ENCODE data around the gene KCNMA1.

KCNMA1 gene

GRCh38 chr10:77383861-77384553 lies 253.6 kb downstream of the KCNMA1 start:
- no peak for DNase-seq

- no peak for DNase-seq
Observed at GRCh38 chr10:77381750-77382149, 255.9 kb downstream of the KCNMA1 start.

- no peak for DNase-seq
Observed at GRCh38 chr10:77380723-77381122, 256.9 kb downstream of the KCNMA1 start.

- DNase-seq: no peak
Observed at GRCh38 chr10:77380191-77380590, 257.4 kb downstream of the KCNMA1 start.

- no peak for DNase-seq
Observed at GRCh38 chr10:77378366-77379349, 258.9 kb downstream of the KCNMA1 start.

- no peak for DNase-seq
Observed at GRCh38 chr10:77377678-77378352, 259.8 kb downstream of the KCNMA1 start.

GRCh38 chr10:77377034-77377433 lies 260.6 kb downstream of the KCNMA1 start:
- DNase-seq: no peak

- no peak for DNase-seq
Observed at GRCh38 chr10:77374189-77374656, 263.4 kb downstream of the KCNMA1 start.

GRCh38 chr10:77371848-77372799 lies 265.5 kb downstream of the KCNMA1 start:
- DNase-seq: no peak

GRCh38 chr10:77371421-77371820 lies 266.2 kb downstream of the KCNMA1 start:
- no peak for DNase-seq

- DNase-seq: no peak
Observed at GRCh38 chr10:77368006-77368405, 269.6 kb downstream of the KCNMA1 start.

- no peak for DNase-seq
Observed at GRCh38 chr10:77363210-77363609, 274.4 kb downstream of the KCNMA1 start.

- DNase-seq: no peak
Observed at GRCh38 chr10:77361831-77362230, 275.8 kb downstream of the KCNMA1 start.

GRCh38 chr10:77361426-77361825 lies 276.2 kb downstream of the KCNMA1 start:
- no peak for DNase-seq

GRCh38 chr10:77360835-77361234 lies 276.8 kb downstream of the KCNMA1 start:
- DNase-seq: no peak

- no peak for DNase-seq
Observed at GRCh38 chr10:77359950-77360520, 277.6 kb downstream of the KCNMA1 start.

GRCh38 chr10:77359287-77359691 lies 278.3 kb downstream of the KCNMA1 start:
- DNase-seq: no peak

GRCh38 chr10:77358656-77359055 lies 279.0 kb downstream of the KCNMA1 start:
- DNase-seq: no peak

- DNase-seq: no peak
Observed at GRCh38 chr10:77357611-77358310, 279.8 kb downstream of the KCNMA1 start.

GRCh38 chr10:77357185-77357584 lies 280.4 kb downstream of the KCNMA1 start:
- no peak for DNase-seq

- no peak for DNase-seq
Observed at GRCh38 chr10:77355844-77356243, 281.8 kb downstream of the KCNMA1 start.

Measured in CD4-positive, alpha-beta T cell treated with Interleukin-4 for 4 hours (primary cell).